ENCODE data around the gene HEBP2.
"Not testable (repeated sequence)": the region's sequence is repeated elsewhere in the genome, so short reads cannot be mapped to it uniquely, and the experiment has no call there.

The HEBP2 gene

GRCh38 chr6:138424004-138424904 is 20.2 kb downstream of the HEBP2 start:
- DNase-seq, result no peak

- not testable (repeated sequence) for DNase-seq
Measured at GRCh38 chr6:138425256-138425655, 21.2 kb downstream of the HEBP2 start.

GRCh38 chr6:138426500-138427123 is 22.6 kb downstream of the HEBP2 start:
- DNase-seq, result no peak

GRCh38 chr6:138427701-138428100 is 23.7 kb downstream of the HEBP2 start:
- no peak for DNase-seq

GRCh38 chr6:138428944-138429598 is 25.0 kb downstream of the HEBP2 start:
- no peak for DNase-seq

GRCh38 chr6:138429761-138430160 is 25.7 kb downstream of the HEBP2 start:
- DNase-seq, result no peak

- no peak for DNase-seq
Measured at GRCh38 chr6:138430361-138431145, 26.5 kb downstream of the HEBP2 start.

- no peak for DNase-seq
Measured at GRCh38 chr6:138431256-138432062, 27.4 kb downstream of the HEBP2 start.

- DNase-seq, result no peak
Measured at GRCh38 chr6:138432063-138432356, 28.0 kb downstream of the HEBP2 start.

- no peak for DNase-seq
Measured at GRCh38 chr6:138434096-138434495, 30.1 kb downstream of the HEBP2 start.

GRCh38 chr6:138434925-138435324 is 30.9 kb downstream of the HEBP2 start:
- DNase-seq, result no peak

- DNase-seq, result no peak
Measured at GRCh38 chr6:138439546-138439945, 35.5 kb downstream of the HEBP2 start.

GRCh38 chr6:138440296-138440695 is 36.3 kb downstream of the HEBP2 start:
- no peak for DNase-seq

GRCh38 chr6:138440758-138441357 is 36.8 kb downstream of the HEBP2 start:
- DNase-seq, result no peak

- DNase-seq, result no peak
Measured at GRCh38 chr6:138441965-138442364, 37.9 kb downstream of the HEBP2 start.

- no peak for DNase-seq
Measured at GRCh38 chr6:138442663-138443062, 38.6 kb downstream of the HEBP2 start.

GRCh38 chr6:138443979-138444378 is 40.0 kb downstream of the HEBP2 start:
- no peak for DNase-seq

- no peak for DNase-seq
Measured at GRCh38 chr6:138446821-138447220, 42.8 kb downstream of the HEBP2 start.

- no peak for DNase-seq
Measured at GRCh38 chr6:138450445-138450844, 46.4 kb downstream of the HEBP2 start.

- no peak for DNase-seq
Measured at GRCh38 chr6:138451043-138451442, 47.0 kb downstream of the HEBP2 start.

GRCh38 chr6:138454981-138455706 is 51.1 kb downstream of the HEBP2 start:
- peak; percentile 43 for DNase-seq
